Hepatocyte (in vitro differentiated cells): Measurements from ENCODE around the gene HNRNPUL1. TPM values are rescaled to one million over a fixed set of nuclear protein-coding genes. Genes with fewer than 3 reads are reported as not detected.
A peak's percentile ranks its signal among the peaks of the same experiment; 100 is the strongest.

Experiments
- DNase-seq: peaks from one replicate; pipeline ENCODE4 v3.0.0-alpha.2; 2016; ENCODE audit warnings: low spot score
- H2AFZ ChIP-seq: fragments of 200-600 bp; sonication (generic); 2 replicates; pipeline ENCODE4 v1.6.0; 2016; ENCODE audit warnings: antibody characterized with exemption, mild to moderate bottlenecking
- H3K27ac ChIP-seq: fragments of 200-600 bp; sonication (generic); 2 replicates; pipeline ENCODE4 v1.5.1; 2016; ENCODE audit warnings: mild to moderate bottlenecking
- H3K27me3 ChIP-seq: fragments of 200-600 bp; sonication (generic); 2 replicates; pipeline ENCODE4 v1.6.1; 2016
- H3K36me3 ChIP-seq: fragments of 200-600 bp; sonication (generic); replicated peaks from 2 replicates; pipeline ENCODE4 v1.5.1; 2016; ENCODE audit warnings: low read depth; ENCODE audit not compliant: insufficient read depth
- H3K4me1 ChIP-seq: fragments of 200-600 bp; sonication (generic); 2 replicates; pipeline ENCODE4 v1.5.1; 2016; ENCODE audit warnings: mild to moderate bottlenecking, moderate library complexity; ENCODE audit not compliant: insufficient read depth
- H3K4me2 ChIP-seq: fragments of 200-600 bp; sonication (generic); 2 replicates; pipeline ENCODE4 v1.6.0; 2016
- H3K4me3 ChIP-seq: fragments of 200-600 bp; sonication (generic); 2 replicates; pipeline ENCODE4 v1.5.1; 2016; ENCODE audit warnings: mild to moderate bottlenecking
- H3K79me2 ChIP-seq: fragments of 200-600 bp; sonication (generic); 2 replicates; pipeline ENCODE4 v1.6.0; 2017; ENCODE audit warnings: mild to moderate bottlenecking
- H3K9me2 ChIP-seq: fragments of 200-600 bp; sonication (generic); replicated peaks from 2 replicates; pipeline ENCODE4 v1.6.0; 2017; ENCODE audit warnings: mild to moderate bottlenecking; ENCODE audit not compliant: insufficient read depth
- H3K9me3 ChIP-seq: fragments of 200-600 bp; sonication (generic); 2 replicates; pipeline ENCODE4 v1.5.1; 2016; ENCODE audit warnings: low read depth, mild to moderate bottlenecking
- H4K20me1 ChIP-seq: fragments of 200-600 bp; sonication (generic); 2 replicates; pipeline ENCODE4 v1.6.0; 2016; ENCODE audit warnings: mild to moderate bottlenecking; ENCODE audit not compliant: insufficient read depth, poor library complexity, severe bottlenecking
- CTCF ChIP-seq: fragments of 200-600 bp; sonication (generic); IDR thresholded peaks from 2 replicates; pipeline ENCODE4 v1.5.1; 2016; ENCODE audit warnings: antibody characterized with exemption, mild to moderate bottlenecking; ENCODE audit not compliant: poor library complexity
- EZH2 ChIP-seq: fragments of 200-600 bp; sonication (generic); IDR thresholded peaks from 2 replicates; pipeline ENCODE4 v1.6.1; 2016; ENCODE audit warnings: antibody characterized with exemption, mild to moderate bottlenecking, borderline replicate concordance
- EZH2phosphoT487 ChIP-seq: fragments of 200-600 bp; sonication (generic); IDR thresholded peaks from one replicate; pipeline ENCODE4 v1.6.1; 2018; ENCODE audit warnings: antibody characterized with exemption, mild to moderate bottlenecking, low read depth, moderate library complexity; ENCODE audit not compliant: unreplicated experiment, severe bottlenecking
- WGBS: methylation state at CpG from one replicate; pipeline ENCODE4 v1.1.6; 2016; ENCODE audit warnings: low lambda C conversion rate; ENCODE audit errors: missing lambda C conversion rate; 5-methylcytosine and 5-hydroxymethylcytosine counted together
- polyA plus RNA-seq: library from polyadenylated mRNA; unstranded; fragments of >200 nt; fragmentation: Nextera tagmentation; extraction: Ambion mirVana; gene quantifications from 2 replicates; pipeline ENCODE4 v1.2.1, GENCODE V29; 2016
- total RNA-seq: library from RNA; depleted of rRNA; stranded (reverse); fragments of >200 nt; gene quantifications from 2 replicates; pipeline ENCODE4 v1.2.3, GENCODE V29; 2014

Gene HNRNPUL1
- total and polyA plus RNA-seq, 2 experiments from 2014 or later: 98.5 to 115 TPM

GRCh38 chr19:41305927-41306793 is 42.0 kb downstream of the HNRNPUL1 start:
- no peaks in the 10 kb centered on the region for H3K27me3 ChIP-seq
- no peak for DNase-seq
- H3K27ac ChIP-seq: no peak overlapping the region
- H3K79me2 ChIP-seq: peaks cover 11% of the 10 kb centered on the region
- TF ChIP-seq EZH2 (no peak), CTCF (no peak), EZH2phosphoT487 (no peak)
- H3K4me2 ChIP-seq: no peak overlapping the region
- H3K4me3 ChIP-seq: no peak overlapping the region
- 94% methylated on average over 13 of the region's 13 CpGs for WGBS
- H3K9me2 ChIP-seq: no peaks in the 10 kb centered on the region
- no peak overlapping the region for H2AFZ ChIP-seq
- H3K9me3 ChIP-seq: no peaks in the 10 kb centered on the region
- no peaks in the 10 kb centered on the region for H3K36me3 ChIP-seq
- peaks cover 14% of the 10 kb centered on the region for H3K4me1 ChIP-seq
- H4K20me1 ChIP-seq: no peaks in the 10 kb centered on the region

- H4K20me1 ChIP-seq: peaks cover 8% of the 10 kb centered on the region
- WGBS: 91% methylated on average over 8 of the region's 8 CpGs
- no peaks in the 10 kb centered on the region for H3K9me2 ChIP-seq
- peaks cover 21% of the 10 kb centered on the region for H3K4me1 ChIP-seq
- peak overlapping the region; percentile 89 for H3K27ac ChIP-seq
- no peaks in the 10 kb centered on the region for H3K36me3 ChIP-seq
- H3K4me2 ChIP-seq: no peak overlapping the region
- DNase-seq: no peak
- peaks cover 22% of the 10 kb centered on the region for H3K79me2 ChIP-seq
- TF ChIP-seq EZH2 (no peak), CTCF (no peak), EZH2phosphoT487 (no peak)
- H3K4me3 ChIP-seq: no peak overlapping the region
- H3K27me3 ChIP-seq: no peaks in the 10 kb centered on the region
- no peaks in the 10 kb centered on the region for H3K9me3 ChIP-seq
- H2AFZ ChIP-seq: no peak overlapping the region
Observed at GRCh38 chr19:41307090-41307875, 43.1 kb downstream of the HNRNPUL1 start.

DNA sequence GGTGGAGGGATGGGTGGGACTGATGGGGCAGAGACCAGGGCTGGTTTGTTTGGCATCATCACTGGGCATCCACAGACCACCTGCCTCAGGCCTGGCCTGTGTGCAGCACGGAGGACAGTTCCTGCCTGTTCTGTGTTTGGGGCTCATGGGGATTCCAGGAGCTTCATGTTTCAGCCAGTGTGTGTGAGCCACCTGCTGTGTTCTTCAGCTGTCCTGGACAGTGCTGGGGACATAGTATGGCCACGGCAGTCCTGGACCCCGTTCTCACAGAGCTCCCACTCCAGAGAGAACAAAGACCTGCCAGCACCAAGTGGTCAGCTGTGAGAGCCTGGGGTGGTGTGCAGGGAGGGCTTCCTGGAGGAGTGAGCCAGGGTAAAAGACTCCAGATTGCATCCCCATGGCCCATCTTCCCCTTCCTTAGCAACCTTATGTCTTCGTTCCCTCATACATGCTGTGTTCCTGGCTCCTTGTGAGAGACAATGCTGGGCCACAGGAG is 43.8 kb downstream of the HNRNPUL1 start:
- DNase-seq: no peak
- peaks cover 29% of the 10 kb centered on the region for H3K79me2 ChIP-seq
- H3K4me1 ChIP-seq: peaks cover 21% of the 10 kb centered on the region
- no peak overlapping the region for H3K4me3 ChIP-seq
- no peaks in the 10 kb centered on the region for H3K36me3 ChIP-seq
- H3K27me3 ChIP-seq: no peaks in the 10 kb centered on the region
- WGBS: 89% methylated on average over 4 of the region's 4 CpGs
- H2AFZ ChIP-seq: no peak overlapping the region
- peaks cover 8% of the 10 kb centered on the region for H4K20me1 ChIP-seq
- H3K9me2 ChIP-seq: no peaks in the 10 kb centered on the region
- TF ChIP-seq CTCF: no peak
- no peak for TF ChIP-seq EZH2
- no peak for TF ChIP-seq EZH2phosphoT487
- no peak overlapping the region for H3K4me2 ChIP-seq
- peak overlapping the region; percentile 89 for H3K27ac ChIP-seq
- no peaks in the 10 kb centered on the region for H3K9me3 ChIP-seq
